ENCODE results near the gene CTIF.

DNA sequence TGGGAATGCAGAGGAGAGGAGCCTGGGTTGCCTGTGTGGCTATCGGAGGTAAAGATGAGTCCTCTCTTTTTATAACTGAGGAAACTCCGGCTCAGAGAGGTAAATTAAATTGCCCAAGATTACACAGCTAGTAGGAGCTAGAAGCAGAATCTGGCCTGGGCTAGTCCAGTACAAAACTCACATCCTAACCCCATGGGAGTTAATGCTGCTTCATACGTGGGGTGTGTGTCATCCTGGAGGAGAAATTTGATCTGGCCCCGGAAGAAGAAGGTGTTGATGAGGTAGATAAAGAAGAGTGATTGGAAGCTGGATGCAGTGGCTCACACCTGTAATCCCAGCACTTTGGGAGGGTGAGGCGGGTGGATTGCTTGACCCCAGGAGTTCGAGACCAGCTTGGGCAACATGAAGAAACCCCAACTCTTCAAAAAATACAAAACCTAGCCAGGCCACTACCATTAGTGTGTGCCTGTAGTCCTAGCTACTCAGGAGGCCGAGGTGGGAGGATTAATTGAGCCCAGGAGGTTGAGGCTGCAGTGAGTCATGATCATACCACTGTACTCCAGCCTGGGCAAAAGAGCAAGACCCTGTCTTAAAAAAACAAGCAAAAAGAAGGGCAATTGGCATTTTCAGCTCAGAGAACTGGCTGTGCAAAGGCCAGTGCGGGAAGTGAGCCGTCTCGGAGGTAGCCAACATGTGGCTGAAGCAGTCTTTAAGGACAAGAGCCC lies 33.7 kb downstream of the CTIF start:
- TF ChIP-seq FOXA1 (IDR thresholded peaks at IDR 0.05): no peak
- no peak for TF ChIP-seq EGR1 (IDR thresholded peaks at IDR 0.05; ENCODE audit: low read depth in 2 of 2)
- TF ChIP-seq, protein P1, sequence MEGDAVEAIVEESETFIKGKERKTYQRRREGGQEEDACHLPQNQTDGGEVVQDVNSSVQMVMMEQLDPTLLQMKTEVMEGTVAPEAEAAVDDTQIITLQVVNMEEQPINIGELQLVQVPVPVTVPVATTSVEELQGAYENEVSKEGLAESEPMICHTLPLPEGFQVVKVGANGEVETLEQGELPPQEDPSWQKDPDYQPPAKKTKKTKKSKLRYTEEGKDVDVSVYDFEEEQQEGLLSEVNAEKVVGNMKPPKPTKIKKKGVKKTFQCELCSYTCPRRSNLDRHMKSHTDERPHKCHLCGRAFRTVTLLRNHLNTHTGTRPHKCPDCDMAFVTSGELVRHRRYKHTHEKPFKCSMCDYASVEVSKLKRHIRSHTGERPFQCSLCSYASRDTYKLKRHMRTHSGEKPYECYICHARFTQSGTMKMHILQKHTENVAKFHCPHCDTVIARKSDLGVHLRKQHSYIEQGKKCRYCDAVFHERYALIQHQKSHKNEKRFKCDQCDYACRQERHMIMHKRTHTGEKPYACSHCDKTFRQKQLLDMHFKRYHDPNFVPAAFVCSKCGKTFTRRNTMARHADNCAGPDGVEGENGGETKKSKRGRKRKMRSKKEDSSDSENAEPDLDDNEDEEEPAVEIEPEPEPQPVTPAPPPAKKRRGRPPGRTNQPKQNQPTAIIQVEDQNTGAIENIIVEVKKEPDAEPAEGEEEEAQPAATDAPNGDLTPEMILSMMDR (IDR thresholded peaks at IDR 0.05; ENCODE audit: low read depth, low read length, missing input control): no peak
- TF ChIP-seq REST (IDR thresholded peaks at IDR 0.05): no peak
- TF ChIP-seq GABPA (IDR thresholded peaks at IDR 0.05 in 1 of 2, conservative IDR thresholded peaks at IDR 0.05 in 1 of 2): no peak

Measured in liver (tissue), 3 donors.